H1 (cell line): ENCODE data around the gene UFM1. TPM values are rescaled to one million over a fixed set of nuclear protein-coding genes. Genes with fewer than 3 reads are reported as not detected.
"Not testable (repeated sequence)": the region's sequence is repeated elsewhere in the genome, so short reads cannot be mapped to it uniquely, and the experiment has no call there.

Source experiments
- CTCF ChIA-PET: fragments of 300-600 bp; sonication (Branson Sonifier 250); formaldehyde crosslinking; loops from one replicate; lab custom pipeline; 2021; ENCODE audit not compliant: partially characterized antibody; lab: Charles Lee
- POLR2A ChIA-PET: fragments of 300-600 bp; sonication (Branson Sonifier 250); formaldehyde crosslinking; loops from one replicate; lab custom pipeline; 2021; ENCODE audit warnings: inconsistent platforms; ENCODE audit not compliant: partially characterized antibody; lab: Charles Lee
- DNase-seq, 2 experiments: peaks; one replicate each; pipeline versions ENCODE4 v3.0.0 to v3.0.0-alpha.2; 2010 to 2022; ENCODE audit warnings: low spot score in 2 of 2, low read depth in 1 of 2, mixed read lengths in 1 of 2
- FAIRE-seq: peaks from 2 replicates; lab custom pipeline; 2011; peaks lifted over from hg19 to GRCh38; lab: Jason Lieb, UNC
- H2AFZ ChIP-seq: 2 replicates; pipeline ENCODE4 v1.8.1; 2012; ENCODE audit warnings: low read length, inconsistent platforms
- H2AK5ac ChIP-seq: 2 replicates; pipeline ENCODE4 v1.6.1; 2013; ENCODE audit warnings: low read depth, low read length
- H2BK120ac ChIP-seq: replicated peaks from 2 replicates; pipeline ENCODE3; 2013; ENCODE audit warnings: low read depth, low read length, inconsistent platforms
- H2BK12ac ChIP-seq: 2 replicates; pipeline ENCODE4 v1.6.1; 2013; ENCODE audit warnings: low read depth, low read length
- H2BK15ac ChIP-seq: 2 replicates; pipeline ENCODE4 v1.6.1; 2013; ENCODE audit warnings: low read length
- H2BK20ac ChIP-seq: 2 replicates; pipeline ENCODE4 v1.6.1; 2013; ENCODE audit warnings: low read length
- H2BK5ac ChIP-seq: 2 replicates; pipeline ENCODE4 v1.6.1; 2013; ENCODE audit warnings: low read depth, low read length
- H3K14ac ChIP-seq: 2 replicates; pipeline ENCODE4 v1.6.1; 2013; ENCODE audit warnings: inconsistent platforms; ENCODE audit not compliant: insufficient read length
- H3K18ac ChIP-seq: 2 replicates; pipeline ENCODE4 v1.6.1; 2013; ENCODE audit warnings: low read length; ENCODE audit errors: extremely low read depth
- H3K23ac ChIP-seq: 2 replicates; pipeline ENCODE4 v1.6.1; 2013; ENCODE audit warnings: inconsistent platforms; ENCODE audit not compliant: insufficient read length
- H3K23me2 ChIP-seq: 2 replicates; pipeline ENCODE4 v1.6.1; 2013; ENCODE audit warnings: low read depth, low read length
- H3K27ac ChIP-seq: 2 replicates; pipeline ENCODE4 v1.6.1; 2011; ENCODE audit warnings: low read depth, low read length, inconsistent platforms
- H3K27me3 ChIP-seq, 4 experiments: replicated peaks in 1 of 4; 1 replicate in 1 of 4; 2 replicates in 3 of 4; pipeline versions ENCODE4 v1.6.1 to v1.8.1; 2011 to 2013; ENCODE audit warnings: low read length in 3 of 4, mild to moderate bottlenecking in 3 of 4, inconsistent platforms in 2 of 4, mixed read lengths in 2 of 4, moderate library complexity in 1 of 4; ENCODE audit not compliant: control insufficient read depth in 3 of 4, insufficient read depth in 3 of 4; ENCODE audit errors: extremely low read depth in 1 of 4
- H3K36me3 ChIP-seq, 4 experiments: 2 replicates each; pipeline versions ENCODE4 v1.6.1 to v1.8.1; 2011 to 2013; ENCODE audit warnings: mild to moderate bottlenecking in 4 of 4, low read length in 3 of 4, moderate library complexity in 2 of 4, control low read depth in 1 of 4, inconsistent platforms in 1 of 4; ENCODE audit not compliant: insufficient read depth in 4 of 4, control insufficient read depth in 2 of 4
- H3K4ac ChIP-seq: replicated peaks from 2 replicates; pipeline ENCODE3; 2013; ENCODE audit warnings: low read length, low read depth, mixed read lengths, inconsistent platforms; ENCODE audit not compliant: insufficient read length
- H3K4me1 ChIP-seq, 4 experiments: replicated peaks in 1 of 4; 1 replicate in 1 of 4; 2 replicates in 3 of 4; pipeline versions ENCODE4 v1.6.1 to v1.8.1; 2011 to 2013; ENCODE audit warnings: low read length in 3 of 4, inconsistent platforms in 2 of 4, mixed read lengths in 1 of 4; ENCODE audit not compliant: insufficient read depth in 4 of 4, control insufficient read depth in 3 of 4
- H3K4me2 ChIP-seq, 2 experiments: 2 replicates each; pipeline versions ENCODE4 v1.6.1 to v1.8.1; 2011 to 2013; ENCODE audit warnings: low read depth in 2 of 2, low read length in 2 of 2, control low read depth in 1 of 2, inconsistent platforms in 1 of 2, mild to moderate bottlenecking in 1 of 2; ENCODE audit not compliant: insufficient read depth in 1 of 2
- H3K4me3 ChIP-seq, 4 experiments: fragments of 200-600, 300-600 bp in 1 of 4; sonication (generic), shearing (Covaris generic), sonication (Bioruptor Twin) in 1 of 4; 2 replicates each; pipeline versions ENCODE4 v1.5.1 to v1.8.1; 2011 to 2016; ENCODE audit warnings: low read length in 4 of 4, low read depth in 3 of 4, control low read depth in 2 of 4, inconsistent platforms in 2 of 4, mild to moderate bottlenecking in 2 of 4, mixed read lengths in 1 of 4, moderate library complexity in 1 of 4; ENCODE audit not compliant: insufficient read depth in 2 of 4; ENCODE audit errors: extremely low read depth in 1 of 4
- H3K56ac ChIP-seq: replicated peaks from 2 replicates; pipeline ENCODE3; 2013; ENCODE audit warnings: low read depth, mild to moderate bottlenecking, mixed read lengths, low read length, inconsistent platforms; ENCODE audit not compliant: insufficient read length
- H3K79me1 ChIP-seq: 2 replicates; pipeline ENCODE4 v1.6.1; 2013; ENCODE audit warnings: low read depth, low read length, control low read depth
- H3K79me2 ChIP-seq, 2 experiments: 2 replicates each; pipeline versions ENCODE4 v1.6.1 to v1.8.1; 2012 to 2013; ENCODE audit warnings: low read length in 2 of 2, mild to moderate bottlenecking in 2 of 2, inconsistent platforms in 1 of 2; ENCODE audit not compliant: insufficient read depth in 2 of 2, control insufficient read depth in 1 of 2
- H3K9ac ChIP-seq, 4 experiments: replicated peaks in 1 of 4; 1 replicate in 1 of 4; 2 replicates in 3 of 4; pipeline versions ENCODE4 v1.6.1 to v1.8.1; 2011 to 2013; ENCODE audit warnings: low read depth in 3 of 4, low read length in 3 of 4, control low read depth in 2 of 4, mild to moderate bottlenecking in 2 of 4, moderate library complexity in 2 of 4, inconsistent platforms in 1 of 4; ENCODE audit errors: extremely low read depth in 1 of 4
- H3K9me3 ChIP-seq, 2 experiments: 2 replicates each; pipeline versions ENCODE4 v1.6.1 to v1.8.1; 2012 to 2013; ENCODE audit warnings: mild to moderate bottlenecking in 2 of 2, moderate library complexity in 2 of 2, control low read depth in 1 of 2, inconsistent platforms in 1 of 2, low read depth in 1 of 2, low read length in 1 of 2, mixed read lengths in 1 of 2; ENCODE audit not compliant: insufficient read depth in 2 of 2
- H4K20me1 ChIP-seq, 2 experiments: replicated peaks in 1 of 2; 2 replicates each; pipeline versions ENCODE3 to v1.8.1; 2011 to 2013; ENCODE audit warnings: inconsistent platforms in 2 of 2, low read length in 2 of 2, mild to moderate bottlenecking in 1 of 2; ENCODE audit not compliant: insufficient read depth in 2 of 2, control insufficient read depth in 1 of 2
- H4K5ac ChIP-seq: 2 replicates; pipeline ENCODE4 v1.6.1; 2013; ENCODE audit warnings: low read length, low read depth, mixed read lengths, inconsistent platforms; ENCODE audit not compliant: insufficient read length
- H4K8ac ChIP-seq: 2 replicates; pipeline ENCODE4 v1.8.0; 2013; ENCODE audit warnings: mild to moderate bottlenecking, moderate library complexity, low read length, inconsistent platforms; ENCODE audit not compliant: insufficient read depth; ENCODE audit errors: extremely low read depth
- H4K91ac ChIP-seq: replicated peaks from 2 replicates; pipeline ENCODE3; 2013; ENCODE audit warnings: low read length, mixed read lengths, inconsistent platforms; ENCODE audit not compliant: insufficient read length
- KDM5A ChIP-seq: fragments of 200-600 bp; IDR thresholded peaks from 2 replicates; pipeline ENCODE4 v1.7.1; 2012; ENCODE audit warnings: mild to moderate bottlenecking, low read length, inconsistent platforms, mixed read lengths
- SP1 ChIP-seq: IDR thresholded peaks from 2 replicates; pipeline ENCODE4 v1.6.1; 2011; ENCODE audit warnings: low read depth, low read length
- WGBS, 2 experiments: shearing (Covaris generic) in 1 of 2; methylation state at CpG; one replicate each; pipeline versions ENCODE4 v1.1.6 to v1.1.7; 2013 to 2015; ENCODE audit warnings: low lambda C conversion rate in 2 of 2, mixed read lengths in 2 of 2, inconsistent platforms in 1 of 2, low coverage in 1 of 2, missing lambda C conversion rate in 1 of 2; ENCODE audit not compliant: insufficient replicate concordance in 2 of 2, insufficient coverage in 1 of 2, insufficient read length in 1 of 2; ENCODE audit errors: extremely low coverage in 1 of 2, missing lambda C conversion rate in 1 of 2; 5-methylcytosine and 5-hydroxymethylcytosine counted together
- polyA plus RNA-seq, 7 experiments: library from polyadenylated mRNA; depleted of rRNA in 3 of 7; stranded (reverse) in 5 of 7; unstranded in 2 of 7; fragments of >200 nt in 5 of 7; fragments of 200-250 nt in 2 of 7; gene quantifications; 1 replicate in 5 of 7; 2 replicates in 1 of 7; 4 replicates in 1 of 7; pipeline versions ENCODE4 v1.2.1 to v1.2.3, GENCODE V29; 2011 to 2013; ENCODE audit warnings: missing spikeins in 2 of 7, mixed read lengths in 2 of 7
- total RNA-seq: library from RNA; stranded (reverse); fragmentation: NEBNext Ultra II Directional; extraction: Animal tissue kit (Norgen Biotek cat#: 25700); gene quantifications from 2 replicates; pipeline ENCODE4 v1.2.1, GENCODE V29; 2021

The UFM1 gene
- total and polyA plus RNA-seq, 2 of the 8 experiments (the other 6 are each of a cell fraction or from before 2014, with no cell fraction given), result 16.0 to 34.3 TPM

- TF ChIP-seq SP1 (no peak), KDM5A (no peak)
- TF ChIP-seq, all 59 proteins: peak for 0
Observed at GRCh38 chr13:38309397-38309796, 40.3 kb upstream of the UFM1 start (continued).

- FAIRE-seq, H3K56ac ChIP-seq, H2BK120ac ChIP-seq, H3K9ac ChIP-seq, H3K79me2 ChIP-seq, H2BK5ac ChIP-seq, H2BK20ac ChIP-seq, H2AK5ac ChIP-seq, H3K18ac ChIP-seq, H3K79me1 ChIP-seq, POLR2A ChIA-PET, H4K5ac ChIP-seq, H3K4me1 ChIP-seq, H3K36me3 ChIP-seq, H4K8ac ChIP-seq, H3K27ac ChIP-seq, H3K27me3 ChIP-seq, H3K9me3 ChIP-seq, H2BK12ac ChIP-seq, H3K4ac ChIP-seq, H3K4me3 ChIP-seq, H3K23ac ChIP-seq, H4K20me1 ChIP-seq, H2BK15ac ChIP-seq, H3K23me2 ChIP-seq, H4K91ac ChIP-seq, H3K14ac ChIP-seq, H2AFZ ChIP-seq, DNase-seq, H3K4me2 ChIP-seq: not testable (repeated sequence)
- CTCF ChIA-PET, result interaction anchor here (1.0 kb wide), 1 partner anchor 10 kb away, joined by 3 read pairs; no protein-coding TSS in a partner anchor
- WGBS, 2 experiments, result 87% methylated on average over 9 of the region's 10 CpGs; no CpG with 5 or more reads in 1 of the 2 experiments
Observed at GRCh38 chr13:38311175-38311574, 38.5 kb upstream of the UFM1 start.
